Adrenal gland (tissue), 12 donors: ENCODE measurements around the gene PTGS1. TPM values are rescaled to one million over a fixed set of nuclear protein-coding genes. Genes with fewer than 3 reads are reported as not detected.

ENCODE experiments used
- DNase-seq, 7 donors: peaks; one replicate each; pipeline ENCODE4 v3.0.0-alpha.2; 2019 to 2020
- H3K27ac ChIP-seq, 5 donors: fragments of 200-600 bp; sonication (generic) in 4 of 5; 1 replicate in 3 of 5; 2 replicates in 2 of 5; pipeline versions ENCODE4 v1.5.1 to v1.8.0; 2016 to 2020; ENCODE audit warnings: mild to moderate bottlenecking in 1 of 5
- H3K27me3 ChIP-seq: fragments of 200-600 bp; 2 replicates; pipeline ENCODE4 v1.8.0; 2021
- H3K36me3 ChIP-seq, 2 donors: fragments of 200-600 bp; replicated peaks in 1 of 2; 1 replicate in 1 of 2; 2 replicates in 1 of 2; pipeline versions ENCODE4 v1.5.1 to v1.8.0; 2018 to 2022
- H3K4me1 ChIP-seq, 2 donors: fragments of 200-600 bp; replicated peaks in 1 of 2; 1 replicate in 1 of 2; 2 replicates in 1 of 2; pipeline versions ENCODE4 v1.5.1 to v1.8.0; 2018 to 2021
- H3K4me3 ChIP-seq, 4 donors: fragments of 200-600 bp; sonication (generic) in 3 of 4; one replicate each; pipeline ENCODE4 v1.5.1; 2016 to 2018
- H3K9me3 ChIP-seq, 3 donors: fragments of 200-600 bp; sonication (generic) in 1 of 3; replicated peaks in 1 of 3; 1 replicate in 2 of 3; 2 replicates in 1 of 3; pipeline versions ENCODE4 v1.5.1 to v1.8.0; 2016 to 2021
- CTCF ChIP-seq, 6 experiments: fragments of 450-650 bp in 4 of 6; fragments of 200-600 bp in 2 of 6; sonication (generic) in 1 of 6; IDR thresholded peaks; 1 replicate in 5 of 6; 2 replicates in 1 of 6; pipeline versions ENCODE4 v1.5.1 to v1.8.0; 2016 to 2021; ENCODE audit warnings: antibody characterized with exemption in 6 of 6, mild to moderate bottlenecking in 2 of 6, moderate library complexity in 1 of 6
- POLR2A ChIP-seq, 2 donors: fragments of 450-650 bp; IDR thresholded peaks; one replicate each; pipeline ENCODE4 v1.6.1; 2017; ENCODE audit warnings: antibody characterized with exemption in 2 of 2, mild to moderate bottlenecking in 2 of 2, moderate library complexity in 1 of 2
- WGBS, 4 donors: extraction: QIAGEN DNeasy Blood & Tissue Kit in 2 of 4; methylation state at CpG; one replicate each; pipeline versions ENCODE4 v1.1.5 to v1.1.7; 2013 to 2017; 5-methylcytosine and 5-hydroxymethylcytosine counted together
- intact Hi-C, 2 donors: fragments of 100-400 bp; cut with DNase I; formaldehyde crosslinking; loops; one replicate each; pipeline versions ENCODE4 v1.14.1 to v1.15.0; 2022 to 2023
- polyA plus RNA-seq, 3 donors: library from polyadenylated mRNA; stranded (reverse); fragments of 200-250 nt in 2 of 3; fragments of 350-450 nt in 1 of 3; fragmentation: Illumina TruSeq in 1 of 3; extraction: RNeasy Lipid Tissue Mini Kit (QIAGEN cat#74804) in 1 of 3; gene quantifications; one replicate each; pipeline ENCODE4 v1.2.3, GENCODE V29; 2013 to 2014
- total RNA-seq, 9 donors: library from RNA; depleted of rRNA in 4 of 9; stranded (reverse); fragments of >200 nt in 4 of 9; fragments of 120-200 nt in 1 of 9; fragmentation: NEBNext Ultra II Directional in 1 of 9; extraction: Animal tissue kit (Norgen Biotek cat#: 25700) in 1 of 9; gene quantifications; one replicate each; pipeline versions ENCODE4 v1.1.0 to v1.2.4, GENCODE V29; 2013 to 2023
- donor health status: healthy with polysubstance abuse.
- donor health status: Bipolar disorder and iron deficiency.
- donor health status: DM: yes; HTN: yes; CAD: no.
- donor health status: DM: no; HTN: no; CAD: no.
- donor health status: DM: no; HTN: no; CAD: no.
- donor health status: DM: yes; HTN: yes; CAD: no.

The PTGS1 gene
- total and polyA plus RNA-seq, 12 donors = 0.78 to 6.6 (median 5.1) TPM

- no peaks in the 10 kb centered on the region for H3K9me3 ChIP-seq
- TF ChIP-seq POLR2A (IDR thresholded peaks at IDR 0.05) (no peak), CTCF (IDR thresholded peaks at IDR 0.05) (peak; percentile 94 to 98 (median 96))
- no peak overlapping the region for H3K4me3 ChIP-seq
- H3K4me1 ChIP-seq = peaks cover 8 to 12% of the 10 kb centered on the region in 2 donors
- WGBS, 4 donors = 34 to 52% (median 37%) methylated on average over 8 to 11 of the region's 11 CpGs
- no peaks in the 10 kb centered on the region for H3K27me3 ChIP-seq
- H3K27ac ChIP-seq = no peak overlapping the region
- intact Hi-C loops = loop anchor here (2.0 kb wide), 1 partner anchor 226 kb away; no protein-coding TSS in a partner anchor
- DNase-seq = peak; percentile 76 to 89 (median 81)
- H3K36me3 ChIP-seq = no peaks in the 10 kb centered on the region
These were observed 20.1 kb upstream of the PTGS1 start for GRCh38 chr9:122350577-122351355.

- DNase-seq = peak in 4 of 7 donors; percentile 30 to 53 (median 36)
- H3K9me3 ChIP-seq = no peaks in the 10 kb centered on the region
- H3K27me3 ChIP-seq = no peaks in the 10 kb centered on the region
- H3K36me3 ChIP-seq = no peaks in the 10 kb centered on the region
- H3K27ac ChIP-seq = peak overlapping the region in 1 of 5 donors; percentile 20
- WGBS, 4 donors = 68 to 79% (median 78%) methylated on average over 3 to 8 of the region's 8 CpGs
- no peaks in the 10 kb centered on the region for H3K4me1 ChIP-seq
- intact Hi-C loops = no loop called here
- TF ChIP-seq CTCF (IDR thresholded peaks at IDR 0.05) (no peak), POLR2A (IDR thresholded peaks at IDR 0.05) (no peak)
- no peak overlapping the region for H3K4me3 ChIP-seq
These were observed 16.2 kb upstream of the PTGS1 start for GRCh38 chr9:122354536-122355199.

- Histone ChIP-seq H3K27me3 (no peaks in the 10 kb centered on the region), H3K27ac (no peak overlapping the region), H3K4me3 (no peak overlapping the region), H3K4me1 (no peaks in the 10 kb centered on the region), H3K36me3 (no peaks in the 10 kb centered on the region), H3K9me3 (no peaks in the 10 kb centered on the region)
- no peak for DNase-seq
- TF ChIP-seq CTCF (IDR thresholded peaks at IDR 0.05) = no peak
- TF ChIP-seq POLR2A (IDR thresholded peaks at IDR 0.05) = no peak
- WGBS, 4 donors = 67 to 92% (median 82%) methylated on average over 1 to 4 of the region's 4 CpGs
- intact Hi-C loops = no loop called here
These were observed 15.4 kb upstream of the PTGS1 start for GRCh38 chr9:122355336-122355875.

GRCh38 chr9:122356627-122357026 is 14.2 kb upstream of the PTGS1 start:
- no peak for TF ChIP-seq CTCF (IDR thresholded peaks at IDR 0.05)
- no peak for TF ChIP-seq POLR2A (IDR thresholded peaks at IDR 0.05)
- intact Hi-C loops = no loop called here

More at GRCh38 chr9:122356627-122357026, 14.2 kb upstream of the PTGS1 start:
- Histone ChIP-seq H3K9me3 (no peaks in the 10 kb centered on the region), H3K36me3 (no peaks in the 10 kb centered on the region), H3K27ac (no peak overlapping the region), H3K4me1 (no peaks in the 10 kb centered on the region), H3K27me3 (no peaks in the 10 kb centered on the region), H3K4me3 (no peak overlapping the region)
- DNase-seq = no peak
- WGBS, 4 donors = 31 to 58% (median 43%) methylated on average over 2 of the region's 2 CpGs
